ENCODE results near the gene FFAR1. TPM values are rescaled to one million over a fixed set of nuclear protein-coding genes. Genes with fewer than 3 reads are reported as not detected.

The FFAR1 gene
- total RNA-seq, 2 experiments from 2014 or later, result not detected

GRCh38 chr19:35321291-35321690 is 26.4 kb upstream of the FFAR1 start:
- no peak for DNase-seq
- no peak overlapping the region for H3K4me3 Mint-ChIP-seq
- H3K27ac Mint-ChIP-seq, result no peak overlapping the region
- ATAC-seq (ENCODE audit: low read depth), result no peak
- H3K27me3 Mint-ChIP-seq, result peaks cover 20% of the 10 kb centered on the region
- H3K4me1 Mint-ChIP-seq, result peaks cover 7% of the 10 kb centered on the region
- H3K9me3 Mint-ChIP-seq, result peaks cover 2% of the 10 kb centered on the region
- H3K36me3 Mint-ChIP-seq, result peaks cover 2% of the 10 kb centered on the region
- POLR2A ChIA-PET, result no interaction called here

- Mint-ChIP-seq H3K36me3 (peaks cover 2% of the 10 kb centered on the region), H3K4me1 (peaks cover 7% of the 10 kb centered on the region)
- POLR2A ChIA-PET, result no interaction called here
These were observed 25.7 kb upstream of the FFAR1 start for GRCh38 chr19:35322014-35322413.

GRCh38 chr19:35327642-35328041 is 20.1 kb upstream of the FFAR1 start:
- no peak overlapping the region for H3K27ac Mint-ChIP-seq
- peaks cover 20% of the 10 kb centered on the region for H3K27me3 Mint-ChIP-seq
- POLR2A ChIA-PET, result no interaction called here
- no peaks in the 10 kb centered on the region for H3K9me3 Mint-ChIP-seq
- peaks cover 13% of the 10 kb centered on the region for H3K4me1 Mint-ChIP-seq
- H3K4me3 Mint-ChIP-seq, result no peak overlapping the region
- ATAC-seq (ENCODE audit: low read depth) (no peak), DNase-seq (no peak)
- no peaks in the 10 kb centered on the region for H3K36me3 Mint-ChIP-seq

More at GRCh38 chr19:35322014-35322413, 25.7 kb upstream of the FFAR1 start:
- peaks cover 22% of the 10 kb centered on the region for H3K27me3 Mint-ChIP-seq
- no peak overlapping the region for H3K4me3 Mint-ChIP-seq
- no peak overlapping the region for H3K27ac Mint-ChIP-seq
- no peak for ATAC-seq (ENCODE audit: low read depth)
- DNase-seq, result no peak
- peaks cover 2% of the 10 kb centered on the region for H3K9me3 Mint-ChIP-seq

GRCh38 chr19:35328851-35329285 is 18.8 kb upstream of the FFAR1 start, which contains the start of gene CD22:
Gene CD22 (plus strand): TSS chr19:35329187. CDS start chr19:35332041, 2,854 bp downstream.
- H3K4me1 Mint-ChIP-seq, result peaks cover 23% of the 10 kb centered on the region
- DNase-seq, result no peak
- POLR2A ChIA-PET, result no interaction called here
- no peak for ATAC-seq (ENCODE audit: low read depth)
- peaks cover 18% of the 10 kb centered on the region for H3K27me3 Mint-ChIP-seq
- no peaks in the 10 kb centered on the region for H3K36me3 Mint-ChIP-seq
- no peaks in the 10 kb centered on the region for H3K9me3 Mint-ChIP-seq
- H3K4me3 Mint-ChIP-seq, result peak within 1 kb of the TSS; percentile 3
- no peak within 1 kb of the TSS for H3K27ac Mint-ChIP-seq

- POLR2A ChIA-PET, result no interaction called here
- peaks cover 23% of the 10 kb centered on the region for H3K4me1 Mint-ChIP-seq
- peaks cover 21% of the 10 kb centered on the region for H3K27me3 Mint-ChIP-seq
- DNase-seq, result no peak
- H3K4me3 Mint-ChIP-seq, result no peak overlapping the region
- no peaks in the 10 kb centered on the region for H3K36me3 Mint-ChIP-seq
- no peaks in the 10 kb centered on the region for H3K9me3 Mint-ChIP-seq
- no peak overlapping the region for H3K27ac Mint-ChIP-seq
- ATAC-seq (ENCODE audit: low read depth), result no peak
These were observed 18.4 kb upstream of the FFAR1 start for GRCh38 chr19:35329323-35329722.

GRCh38 chr19:35330475-35330874 is 17.2 kb upstream of the FFAR1 start:
- H3K27ac Mint-ChIP-seq, result no peak overlapping the region

GRCh38 chr19:35331551-35332214 is 16.0 kb upstream of the FFAR1 start:
- no peaks in the 10 kb centered on the region for H3K36me3 Mint-ChIP-seq

More at GRCh38 chr19:35330475-35330874, 17.2 kb upstream of the FFAR1 start:
- Mint-ChIP-seq H3K36me3 (no peaks in the 10 kb centered on the region), H3K27me3 (peaks cover 16% of the 10 kb centered on the region), H3K9me3 (no peaks in the 10 kb centered on the region), H3K4me3 (no peak overlapping the region), H3K4me1 (peaks cover 23% of the 10 kb centered on the region)
- no peak for ATAC-seq (ENCODE audit: low read depth)
- DNase-seq, result no peak
- POLR2A ChIA-PET, result no interaction called here

GRCh38 chr19:35332817-35333216 is 14.9 kb upstream of the FFAR1 start:
- Mint-ChIP-seq H3K9me3 (no peaks in the 10 kb centered on the region), H3K27ac (peak overlapping the region; percentile 7), H3K4me3 (peak overlapping the region; percentile 10), H3K27me3 (peaks cover 8% of the 10 kb centered on the region), H3K36me3 (no peaks in the 10 kb centered on the region), H3K4me1 (peaks cover 23% of the 10 kb centered on the region)
- POLR2A ChIA-PET, result interaction anchor here (0.9 kb wide), 1 partner anchor 15 kb away, joined by 5 read pairs; the partner anchor contains the start of gene FFAR1
- ATAC-seq (ENCODE audit: low read depth) (peak; percentile 85), DNase-seq (peak; percentile 51)

More at GRCh38 chr19:35331551-35332214, 16.0 kb upstream of the FFAR1 start:
- Mint-ChIP-seq H3K9me3 (no peaks in the 10 kb centered on the region), H3K4me1 (peaks cover 23% of the 10 kb centered on the region), H3K27me3 (peaks cover 10% of the 10 kb centered on the region), H3K27ac (no peak overlapping the region), H3K4me3 (no peak overlapping the region)
- DNase-seq (no peak), ATAC-seq (ENCODE audit: low read depth) (no peak)
- POLR2A ChIA-PET, result no interaction called here

- POLR2A ChIA-PET, result no interaction called here
- Mint-ChIP-seq H3K4me3 (no peak overlapping the region), H3K4me1 (peaks cover 16% of the 10 kb centered on the region), H3K27me3 (peaks cover 9% of the 10 kb centered on the region), H3K36me3 (no peaks in the 10 kb centered on the region), H3K27ac (no peak overlapping the region), H3K9me3 (no peaks in the 10 kb centered on the region)
- DNase-seq, result no peak
- no peak for ATAC-seq (ENCODE audit: low read depth)
These were observed 13.5 kb upstream of the FFAR1 start for GRCh38 chr19:35334144-35334753.

- ATAC-seq (ENCODE audit: low read depth) (no peak), DNase-seq (no peak)
- POLR2A ChIA-PET, result no interaction called here
- Mint-ChIP-seq H3K4me1 (peaks cover 14% of the 10 kb centered on the region), H3K4me3 (no peak overlapping the region), H3K27me3 (peaks cover 12% of the 10 kb centered on the region), H3K36me3 (no peaks in the 10 kb centered on the region), H3K27ac (no peak overlapping the region), H3K9me3 (no peaks in the 10 kb centered on the region)
These were observed 11.3 kb upstream of the FFAR1 start for GRCh38 chr19:35336166-35336955.

GRCh38 chr19:35337097-35337983 is 10.4 kb upstream of the FFAR1 start:
- ATAC-seq (ENCODE audit: low read depth), result no peak
- no peaks in the 10 kb centered on the region for H3K36me3 Mint-ChIP-seq
- no peaks in the 10 kb centered on the region for H3K9me3 Mint-ChIP-seq
- DNase-seq, result no peak
- POLR2A ChIA-PET, result no interaction called here
- H3K4me3 Mint-ChIP-seq, result no peak overlapping the region
- H3K27ac Mint-ChIP-seq, result no peak overlapping the region
- H3K4me1 Mint-ChIP-seq, result peaks cover 14% of the 10 kb centered on the region
- H3K27me3 Mint-ChIP-seq, result peaks cover 17% of the 10 kb centered on the region

- ATAC-seq (ENCODE audit: low read depth) (no peak), DNase-seq (no peak)
- no peaks in the 10 kb centered on the region for H3K9me3 Mint-ChIP-seq
- H3K4me1 Mint-ChIP-seq, result peaks cover 8% of the 10 kb centered on the region
- H3K27me3 Mint-ChIP-seq, result peaks cover 19% of the 10 kb centered on the region
- H3K36me3 Mint-ChIP-seq, result no peaks in the 10 kb centered on the region
- POLR2A ChIA-PET, result no interaction called here
- H3K27ac Mint-ChIP-seq, result no peak overlapping the region
- H3K4me3 Mint-ChIP-seq, result no peak overlapping the region
These were observed 9.8 kb upstream of the FFAR1 start for GRCh38 chr19:35337984-35338296.

- Mint-ChIP-seq H3K27me3 (peaks cover 29% of the 10 kb centered on the region), H3K4me1 (no peaks in the 10 kb centered on the region), H3K4me3 (no peak overlapping the region), H3K9me3 (no peaks in the 10 kb centered on the region), H3K36me3 (no peaks in the 10 kb centered on the region), H3K27ac (no peak overlapping the region)
- no peak for ATAC-seq (ENCODE audit: low read depth)
- no peak for DNase-seq
- POLR2A ChIA-PET, result no interaction called here
These were observed 7.3 kb upstream of the FFAR1 start for GRCh38 chr19:35340431-35340830.
